H1 (cell line): ENCODE data around the gene LAMA3. TPM values are rescaled to one million over a fixed set of nuclear protein-coding genes. Genes with fewer than 3 reads are reported as not detected.

Experiments
- CTCF ChIA-PET: fragments of 300-600 bp; sonication (Branson Sonifier 250); formaldehyde crosslinking; loops from one replicate; lab custom pipeline; 2021; ENCODE audit not compliant: partially characterized antibody; lab: Charles Lee
- POLR2A ChIA-PET: fragments of 300-600 bp; sonication (Branson Sonifier 250); formaldehyde crosslinking; loops from one replicate; lab custom pipeline; 2021; ENCODE audit warnings: inconsistent platforms; ENCODE audit not compliant: partially characterized antibody; lab: Charles Lee
- DNase-seq, 2 experiments: peaks; one replicate each; pipeline versions ENCODE4 v3.0.0 to v3.0.0-alpha.2; 2010 to 2022; ENCODE audit warnings: low spot score in 2 of 2, low read depth in 1 of 2, mixed read lengths in 1 of 2
- FAIRE-seq: peaks from 2 replicates; lab custom pipeline; 2011; peaks lifted over from hg19 to GRCh38; lab: Jason Lieb, UNC
- H2AFZ ChIP-seq: 2 replicates; pipeline ENCODE4 v1.8.1; 2012; ENCODE audit warnings: low read length, inconsistent platforms
- H2AK5ac ChIP-seq: 2 replicates; pipeline ENCODE4 v1.6.1; 2013; ENCODE audit warnings: low read depth, low read length
- H2BK120ac ChIP-seq: replicated peaks from 2 replicates; pipeline ENCODE3; 2013; ENCODE audit warnings: low read depth, low read length, inconsistent platforms
- H2BK12ac ChIP-seq: 2 replicates; pipeline ENCODE4 v1.6.1; 2013; ENCODE audit warnings: low read depth, low read length
- H2BK15ac ChIP-seq: 2 replicates; pipeline ENCODE4 v1.6.1; 2013; ENCODE audit warnings: low read length
- H2BK20ac ChIP-seq: 2 replicates; pipeline ENCODE4 v1.6.1; 2013; ENCODE audit warnings: low read length
- H2BK5ac ChIP-seq: 2 replicates; pipeline ENCODE4 v1.6.1; 2013; ENCODE audit warnings: low read depth, low read length
- H3K14ac ChIP-seq: 2 replicates; pipeline ENCODE4 v1.6.1; 2013; ENCODE audit warnings: inconsistent platforms; ENCODE audit not compliant: insufficient read length
- H3K18ac ChIP-seq: 2 replicates; pipeline ENCODE4 v1.6.1; 2013; ENCODE audit warnings: low read length; ENCODE audit errors: extremely low read depth
- H3K23ac ChIP-seq: 2 replicates; pipeline ENCODE4 v1.6.1; 2013; ENCODE audit warnings: inconsistent platforms; ENCODE audit not compliant: insufficient read length
- H3K23me2 ChIP-seq: 2 replicates; pipeline ENCODE4 v1.6.1; 2013; ENCODE audit warnings: low read depth, low read length
- H3K27ac ChIP-seq: 2 replicates; pipeline ENCODE4 v1.6.1; 2011; ENCODE audit warnings: low read depth, low read length, inconsistent platforms
- H3K27me3 ChIP-seq, 4 experiments: replicated peaks in 1 of 4; 1 replicate in 1 of 4; 2 replicates in 3 of 4; pipeline versions ENCODE4 v1.6.1 to v1.8.1; 2011 to 2013; ENCODE audit warnings: low read length in 3 of 4, mild to moderate bottlenecking in 3 of 4, inconsistent platforms in 2 of 4, mixed read lengths in 2 of 4, moderate library complexity in 1 of 4; ENCODE audit not compliant: control insufficient read depth in 3 of 4, insufficient read depth in 3 of 4; ENCODE audit errors: extremely low read depth in 1 of 4
- H3K36me3 ChIP-seq, 4 experiments: 2 replicates each; pipeline versions ENCODE4 v1.6.1 to v1.8.1; 2011 to 2013; ENCODE audit warnings: mild to moderate bottlenecking in 4 of 4, low read length in 3 of 4, moderate library complexity in 2 of 4, control low read depth in 1 of 4, inconsistent platforms in 1 of 4; ENCODE audit not compliant: insufficient read depth in 4 of 4, control insufficient read depth in 2 of 4
- H3K4ac ChIP-seq: replicated peaks from 2 replicates; pipeline ENCODE3; 2013; ENCODE audit warnings: low read length, low read depth, mixed read lengths, inconsistent platforms; ENCODE audit not compliant: insufficient read length
- H3K4me1 ChIP-seq, 4 experiments: replicated peaks in 1 of 4; 1 replicate in 1 of 4; 2 replicates in 3 of 4; pipeline versions ENCODE4 v1.6.1 to v1.8.1; 2011 to 2013; ENCODE audit warnings: low read length in 3 of 4, inconsistent platforms in 2 of 4, mixed read lengths in 1 of 4; ENCODE audit not compliant: insufficient read depth in 4 of 4, control insufficient read depth in 3 of 4
- H3K4me2 ChIP-seq, 2 experiments: 2 replicates each; pipeline versions ENCODE4 v1.6.1 to v1.8.1; 2011 to 2013; ENCODE audit warnings: low read depth in 2 of 2, low read length in 2 of 2, control low read depth in 1 of 2, inconsistent platforms in 1 of 2, mild to moderate bottlenecking in 1 of 2; ENCODE audit not compliant: insufficient read depth in 1 of 2
- H3K4me3 ChIP-seq, 4 experiments: fragments of 200-600, 300-600 bp in 1 of 4; sonication (generic), shearing (Covaris generic), sonication (Bioruptor Twin) in 1 of 4; 2 replicates each; pipeline versions ENCODE4 v1.5.1 to v1.8.1; 2011 to 2016; ENCODE audit warnings: low read length in 4 of 4, low read depth in 3 of 4, control low read depth in 2 of 4, inconsistent platforms in 2 of 4, mild to moderate bottlenecking in 2 of 4, mixed read lengths in 1 of 4, moderate library complexity in 1 of 4; ENCODE audit not compliant: insufficient read depth in 2 of 4; ENCODE audit errors: extremely low read depth in 1 of 4
- H3K56ac ChIP-seq: replicated peaks from 2 replicates; pipeline ENCODE3; 2013; ENCODE audit warnings: low read depth, mild to moderate bottlenecking, mixed read lengths, low read length, inconsistent platforms; ENCODE audit not compliant: insufficient read length
- H3K79me1 ChIP-seq: 2 replicates; pipeline ENCODE4 v1.6.1; 2013; ENCODE audit warnings: low read depth, low read length, control low read depth
- H3K79me2 ChIP-seq, 2 experiments: 2 replicates each; pipeline versions ENCODE4 v1.6.1 to v1.8.1; 2012 to 2013; ENCODE audit warnings: low read length in 2 of 2, mild to moderate bottlenecking in 2 of 2, inconsistent platforms in 1 of 2; ENCODE audit not compliant: insufficient read depth in 2 of 2, control insufficient read depth in 1 of 2
- H3K9ac ChIP-seq, 4 experiments: replicated peaks in 1 of 4; 1 replicate in 1 of 4; 2 replicates in 3 of 4; pipeline versions ENCODE4 v1.6.1 to v1.8.1; 2011 to 2013; ENCODE audit warnings: low read depth in 3 of 4, low read length in 3 of 4, control low read depth in 2 of 4, mild to moderate bottlenecking in 2 of 4, moderate library complexity in 2 of 4, inconsistent platforms in 1 of 4; ENCODE audit errors: extremely low read depth in 1 of 4
- H3K9me3 ChIP-seq, 2 experiments: 2 replicates each; pipeline versions ENCODE4 v1.6.1 to v1.8.1; 2012 to 2013; ENCODE audit warnings: mild to moderate bottlenecking in 2 of 2, moderate library complexity in 2 of 2, control low read depth in 1 of 2, inconsistent platforms in 1 of 2, low read depth in 1 of 2, low read length in 1 of 2, mixed read lengths in 1 of 2; ENCODE audit not compliant: insufficient read depth in 2 of 2
- H4K20me1 ChIP-seq, 2 experiments: replicated peaks in 1 of 2; 2 replicates each; pipeline versions ENCODE3 to v1.8.1; 2011 to 2013; ENCODE audit warnings: inconsistent platforms in 2 of 2, low read length in 2 of 2, mild to moderate bottlenecking in 1 of 2; ENCODE audit not compliant: insufficient read depth in 2 of 2, control insufficient read depth in 1 of 2
- H4K5ac ChIP-seq: 2 replicates; pipeline ENCODE4 v1.6.1; 2013; ENCODE audit warnings: low read length, low read depth, mixed read lengths, inconsistent platforms; ENCODE audit not compliant: insufficient read length
- H4K8ac ChIP-seq: 2 replicates; pipeline ENCODE4 v1.8.0; 2013; ENCODE audit warnings: mild to moderate bottlenecking, moderate library complexity, low read length, inconsistent platforms; ENCODE audit not compliant: insufficient read depth; ENCODE audit errors: extremely low read depth
- H4K91ac ChIP-seq: replicated peaks from 2 replicates; pipeline ENCODE3; 2013; ENCODE audit warnings: low read length, mixed read lengths, inconsistent platforms; ENCODE audit not compliant: insufficient read length
- CBX5 ChIP-seq: fragments of 300-800, 300-1000 bp; sonication (generic); IDR thresholded peaks from 2 replicates; pipeline ENCODE4 v1.7.1; 2016; ENCODE audit warnings: antibody characterized with exemption, low read length, low read depth
- CEBPB ChIP-seq: IDR thresholded peaks from 2 replicates; pipeline ENCODE4 v1.6.1; 2012; ENCODE audit warnings: low read depth, low read length
- CREB1 ChIP-seq: IDR thresholded peaks from 2 replicates; pipeline ENCODE4 v1.6.1; 2012; ENCODE audit warnings: inconsistent platforms
- JUN ChIP-seq: IDR thresholded peaks from 2 replicates; pipeline ENCODE4 v1.6.1; 2011; ENCODE audit warnings: low read depth, mild to moderate bottlenecking, improper control_type of control experiment, low read length
- NANOG ChIP-seq: IDR thresholded peaks from 2 replicates; pipeline ENCODE4 v1.6.1; 2011; ENCODE audit warnings: low read length, low read depth, mild to moderate bottlenecking, inconsistent platforms; ENCODE audit not compliant: insufficient read depth, poor library complexity, severe bottlenecking
- NRF1 ChIP-seq: IDR thresholded peaks from 2 replicates; pipeline ENCODE4 v1.6.1; 2011; ENCODE audit warnings: mild to moderate bottlenecking, low read depth, low read length, improper control_type of control experiment
- RNF2 ChIP-seq: fragments of 200-900, 300-1000 bp; sonication (generic); IDR thresholded peaks from 2 replicates; pipeline ENCODE4 v1.7.1; 2016; ENCODE audit warnings: borderline replicate concordance, low read depth, mild to moderate bottlenecking, antibody characterized with exemption, low read length; ENCODE audit not compliant: poor library complexity, severe bottlenecking; ENCODE audit errors: missing control alignments
- SP4 ChIP-seq: IDR thresholded peaks from 2 replicates; pipeline ENCODE4 v1.6.1; 2012; ENCODE audit warnings: low read length, inconsistent platforms
- TAF1 ChIP-seq: IDR thresholded peaks from 2 replicates; pipeline ENCODE4 v1.6.1; 2011; ENCODE audit warnings: mild to moderate bottlenecking, low read depth, low read length
- TAF7 ChIP-seq: optimal IDR thresholded peaks from 2 replicates; pipeline ENCODE3; 2011; ENCODE audit warnings: low read depth, mild to moderate bottlenecking, inconsistent platforms, low read length, moderate library complexity, borderline replicate concordance
- WGBS, 2 experiments: shearing (Covaris generic) in 1 of 2; methylation state at CpG; one replicate each; pipeline versions ENCODE4 v1.1.6 to v1.1.7; 2013 to 2015; ENCODE audit warnings: low lambda C conversion rate in 2 of 2, mixed read lengths in 2 of 2, inconsistent platforms in 1 of 2, low coverage in 1 of 2, missing lambda C conversion rate in 1 of 2; ENCODE audit not compliant: insufficient replicate concordance in 2 of 2, insufficient coverage in 1 of 2, insufficient read length in 1 of 2; ENCODE audit errors: extremely low coverage in 1 of 2, missing lambda C conversion rate in 1 of 2; 5-methylcytosine and 5-hydroxymethylcytosine counted together
- polyA plus RNA-seq, 7 experiments: library from polyadenylated mRNA; depleted of rRNA in 3 of 7; stranded (reverse) in 5 of 7; unstranded in 2 of 7; fragments of >200 nt in 5 of 7; fragments of 200-250 nt in 2 of 7; gene quantifications; 1 replicate in 5 of 7; 2 replicates in 1 of 7; 4 replicates in 1 of 7; pipeline versions ENCODE4 v1.2.1 to v1.2.3, GENCODE V29; 2011 to 2013; ENCODE audit warnings: missing spikeins in 2 of 7, mixed read lengths in 2 of 7
- total RNA-seq: library from RNA; stranded (reverse); fragmentation: NEBNext Ultra II Directional; extraction: Animal tissue kit (Norgen Biotek cat#: 25700); gene quantifications from 2 replicates; pipeline ENCODE4 v1.2.1, GENCODE V29; 2021

LAMA3 gene
- total and polyA plus RNA-seq, 2 of the 8 experiments (the other 6 are each of a cell fraction or from before 2014, with no cell fraction given), result 0.76 to 5.0 TPM

- POLR2A ChIA-PET, result interaction anchor here (1.7 kb wide), 1 partner anchor 382 kb away, joined by 4 read pairs; the partner anchor contains the start of gene CABYR
- Histone ChIP-seq H3K9me3 (no peaks in the 10 kb centered on the region), H3K56ac (no peak overlapping the region), H4K20me1 (peaks cover 0 to under 1% of the 10 kb centered on the region in 2 experiments), H3K4ac (no peak overlapping the region), H3K23me2 (no peaks in the 10 kb centered on the region), H2BK12ac (no peak overlapping the region), H3K4me1 (peaks cover 0 to 4% (median 2%) of the 10 kb centered on the region in 4 experiments; a peak in 2 of 7 replicates), H4K8ac (no peak overlapping the region), H2BK5ac (no peak overlapping the region), H4K5ac (no peak overlapping the region), H3K9ac (no peak overlapping the region), H3K4me2 (0 out of 4 replicates have a peak overlapping the region, but pooled peaks of 1 of the 2 experiments have one; percentile 12), H3K4me3 (no peak overlapping the region), H2AFZ (0 out of 2 replicates have a peak overlapping the region, but pooled peaks have one; percentile 17), H3K27me3 (no peaks in the 10 kb centered on the region), H3K79me1 (no peaks in the 10 kb centered on the region), H2AK5ac (no peak overlapping the region), H4K91ac (no peak overlapping the region), H2BK20ac (no peak overlapping the region), H3K18ac (no peak overlapping the region), H3K23ac (no peak overlapping the region), H3K36me3 (no peaks in the 10 kb centered on the region), H2BK120ac (no peak overlapping the region), H3K27ac (no peak overlapping the region), H3K14ac (no peak overlapping the region), H3K79me2 (no peaks in the 10 kb centered on the region), H2BK15ac (no peak overlapping the region)
- 76% methylated on average over 8 of the region's 8 CpGs; no CpG with 5 or more reads in 1 of the 2 experiments for WGBS, 2 experiments
- CTCF ChIA-PET, result no interaction called here
- FAIRE-seq, result no peak
- no peak for DNase-seq
- TF ChIP-seq CBX5 (no peak), NRF1 (no peak), TAF7 (no peak), NANOG (no peak), CEBPB (no peak), RNF2 (no peak), SP4 (no peak), CREB1 (no peak), JUN (no peak), TAF1 (no peak)
Observed at GRCh38 chr18:23757437-23757733, 68.1 kb downstream of the LAMA3 start.
